Prostate gland (tissue), 2 donors: ENCODE results near the gene NCOR1. TPM values are rescaled to one million over a fixed set of nuclear protein-coding genes. Genes with fewer than 3 reads are reported as not detected.

ENCODE experiments used
- DNase-seq: peaks from one replicate; pipeline ENCODE4 v3.0.0-alpha.2; 2019; ENCODE audit warnings: low spot score
- H3K27ac ChIP-seq, 2 donors: fragments of 200-600 bp; sonication (generic); 2 replicates each; pipeline ENCODE4 v1.5.1; 2017 to 2019
- H3K27me3 ChIP-seq: fragments of 200-600 bp; sonication (generic); replicated peaks from 2 replicates; pipeline ENCODE4 v1.5.1; 2019; ENCODE audit not compliant: insufficient read depth
- H3K36me3 ChIP-seq, 2 donors: fragments of 200-600 bp; sonication (generic); 1 replicate in 1 of 2; 2 replicates in 1 of 2; pipeline versions ENCODE4 v1.5.1 to v1.8.1; 2017 to 2019
- H3K4me1 ChIP-seq: fragments of 200-600 bp; sonication (generic); replicated peaks from 2 replicates; pipeline ENCODE4 v1.5.1; 2019
- H3K4me3 ChIP-seq, 2 donors: fragments of 200-600 bp; sonication (generic); 2 replicates each; pipeline ENCODE4 v1.5.1; 2017 to 2019
- H3K9me3 ChIP-seq: fragments of 200-600 bp; sonication (generic); 2 replicates; pipeline ENCODE4 v1.5.1; 2017
- POLR2A ChIP-seq: fragments of 450-650 bp; IDR thresholded peaks from one replicate; pipeline ENCODE4 v1.6.1; 2016; ENCODE audit warnings: antibody characterized with exemption, mild to moderate bottlenecking
- POLR2AphosphoS5 ChIP-seq: sonication (generic); formaldehyde crosslinking; IDR thresholded peaks from one replicate; pipeline ENCODE4 v1.6.1; 2017; ENCODE audit warnings: antibody characterized with exemption
- WGBS: methylation state at CpG from one replicate; pipeline ENCODE4 v1.1.5; 2018; 5-methylcytosine and 5-hydroxymethylcytosine counted together
- intact Hi-C: fragments of 100-400 bp; cut with DNase I; formaldehyde crosslinking; loops from one replicate; pipeline ENCODE4 v1.14.2; 2022
- total RNA-seq, 2 donors: library from RNA; depleted of rRNA; stranded (reverse); fragments of >200 nt; gene quantifications; one replicate each; pipeline ENCODE4 v1.1.0, GENCODE V29; 2016
- TF ChIP-seq, protein P1 (sequence below), 4 experiments: fragments of 200-600 bp in 2 of 4; fragments of 450-650 bp in 2 of 4; sonication (generic) in 2 of 4; IDR thresholded peaks; 1 replicate in 3 of 4; 2 replicates in 1 of 4; pipeline ENCODE4 v1.5.1; 2016 to 2019; ENCODE audit warnings: antibody characterized with exemption in 4 of 4, mild to moderate bottlenecking in 2 of 4, moderate library complexity in 2 of 4

Gene NCOR1
- total RNA-seq, 2 donors from 2014 or later = 123 to 209 TPM

GRCh38 chr17:16052486-16052885, 162.8 kb downstream of the NCOR1 start:
- H3K4me3 ChIP-seq = no peak overlapping the region
- H3K9me3 ChIP-seq = no peaks in the 10 kb centered on the region
- no peaks in the 10 kb centered on the region for H3K4me1 ChIP-seq
- DNase-seq = no peak
- no peaks in the 10 kb centered on the region for H3K36me3 ChIP-seq
- no peak for TF ChIP-seq POLR2AphosphoS5
- TF ChIP-seq POLR2A = no peak
- WGBS = 83% methylated on average over 1 of the region's 1 CpG
- intact Hi-C loops = no loop called here
- no peaks in the 10 kb centered on the region for H3K27me3 ChIP-seq
- H3K27ac ChIP-seq = no peak overlapping the region

DNA sequence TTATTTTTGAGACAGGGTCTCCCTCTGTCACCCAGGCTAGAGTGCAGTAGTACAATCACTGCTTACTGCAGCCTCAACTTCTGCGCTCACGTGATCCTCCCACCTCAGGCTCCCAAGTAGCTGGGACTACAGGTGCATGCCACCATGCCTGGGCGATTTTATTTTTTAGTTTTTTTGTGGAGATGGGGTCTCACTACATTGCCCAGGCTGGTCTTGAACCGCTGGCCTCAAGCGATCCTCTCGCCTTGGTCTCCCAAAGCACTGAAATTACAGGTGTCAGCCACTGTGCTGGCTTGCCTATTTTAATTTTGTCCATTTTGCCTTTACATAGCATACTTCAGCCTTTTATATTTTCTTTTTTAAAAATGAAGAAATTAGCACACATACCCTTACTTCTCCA, 164.5 kb downstream of the NCOR1 start:
- no peaks in the 10 kb centered on the region for H3K4me1 ChIP-seq
- intact Hi-C loops = no loop called here
- no peak overlapping the region for H3K27ac ChIP-seq
- H3K4me3 ChIP-seq = no peak overlapping the region
- TF ChIP-seq POLR2A (no peak), POLR2AphosphoS5 (no peak)
- TF ChIP-seq, protein P1, sequence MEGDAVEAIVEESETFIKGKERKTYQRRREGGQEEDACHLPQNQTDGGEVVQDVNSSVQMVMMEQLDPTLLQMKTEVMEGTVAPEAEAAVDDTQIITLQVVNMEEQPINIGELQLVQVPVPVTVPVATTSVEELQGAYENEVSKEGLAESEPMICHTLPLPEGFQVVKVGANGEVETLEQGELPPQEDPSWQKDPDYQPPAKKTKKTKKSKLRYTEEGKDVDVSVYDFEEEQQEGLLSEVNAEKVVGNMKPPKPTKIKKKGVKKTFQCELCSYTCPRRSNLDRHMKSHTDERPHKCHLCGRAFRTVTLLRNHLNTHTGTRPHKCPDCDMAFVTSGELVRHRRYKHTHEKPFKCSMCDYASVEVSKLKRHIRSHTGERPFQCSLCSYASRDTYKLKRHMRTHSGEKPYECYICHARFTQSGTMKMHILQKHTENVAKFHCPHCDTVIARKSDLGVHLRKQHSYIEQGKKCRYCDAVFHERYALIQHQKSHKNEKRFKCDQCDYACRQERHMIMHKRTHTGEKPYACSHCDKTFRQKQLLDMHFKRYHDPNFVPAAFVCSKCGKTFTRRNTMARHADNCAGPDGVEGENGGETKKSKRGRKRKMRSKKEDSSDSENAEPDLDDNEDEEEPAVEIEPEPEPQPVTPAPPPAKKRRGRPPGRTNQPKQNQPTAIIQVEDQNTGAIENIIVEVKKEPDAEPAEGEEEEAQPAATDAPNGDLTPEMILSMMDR (IDR thresholded peaks at IDR 0.05) = no peak
- no peaks in the 10 kb centered on the region for H3K27me3 ChIP-seq
- no peak for DNase-seq
- 98% methylated on average over 6 of the region's 6 CpGs for WGBS
- H3K36me3 ChIP-seq = no peaks in the 10 kb centered on the region
- no peaks in the 10 kb centered on the region for H3K9me3 ChIP-seq

DNA sequence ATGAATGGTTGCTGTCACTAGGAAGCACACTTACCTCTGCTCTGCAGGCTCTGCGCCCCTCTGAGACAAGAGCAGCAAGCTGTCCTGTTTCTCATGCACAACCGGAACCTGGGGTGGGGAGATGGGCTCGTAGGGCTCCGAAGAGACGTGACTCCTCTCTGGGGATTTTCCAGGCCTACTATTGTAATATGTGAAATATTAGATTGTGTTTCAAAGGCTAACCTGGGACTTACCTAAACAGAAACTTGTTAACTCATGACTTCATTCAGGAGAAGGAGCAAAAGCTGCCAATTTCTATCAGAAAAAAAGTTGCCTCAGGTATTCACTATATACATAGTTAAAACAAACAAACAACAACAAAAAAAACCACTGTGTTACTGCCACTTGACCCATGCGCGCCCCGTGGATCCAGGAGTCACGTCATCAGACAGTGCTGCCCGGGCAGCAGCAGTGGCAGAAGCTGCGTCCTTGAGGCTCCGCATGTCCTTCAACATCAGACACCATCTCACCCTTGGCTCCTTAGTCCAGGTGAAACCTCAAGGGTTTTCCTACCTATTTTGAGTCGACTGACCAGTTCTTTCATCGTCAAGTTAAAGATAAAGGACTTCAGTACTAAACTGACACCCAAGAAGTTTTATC, 166.4 kb downstream of the NCOR1 start:
- Histone ChIP-seq H3K27ac (no peak overlapping the region), H3K36me3 (no peaks in the 10 kb centered on the region), H3K27me3 (no peaks in the 10 kb centered on the region), H3K4me3 (no peak overlapping the region), H3K4me1 (no peaks in the 10 kb centered on the region), H3K9me3 (no peaks in the 10 kb centered on the region)
- DNase-seq = no peak
- WGBS = 71% methylated on average over 14 of the region's 14 CpGs
- intact Hi-C loops = no loop called here
- TF ChIP-seq, protein P1 (IDR thresholded peaks at IDR 0.05) = no peak
- TF ChIP-seq POLR2AphosphoS5 = no peak
- TF ChIP-seq POLR2A = no peak

DNA sequence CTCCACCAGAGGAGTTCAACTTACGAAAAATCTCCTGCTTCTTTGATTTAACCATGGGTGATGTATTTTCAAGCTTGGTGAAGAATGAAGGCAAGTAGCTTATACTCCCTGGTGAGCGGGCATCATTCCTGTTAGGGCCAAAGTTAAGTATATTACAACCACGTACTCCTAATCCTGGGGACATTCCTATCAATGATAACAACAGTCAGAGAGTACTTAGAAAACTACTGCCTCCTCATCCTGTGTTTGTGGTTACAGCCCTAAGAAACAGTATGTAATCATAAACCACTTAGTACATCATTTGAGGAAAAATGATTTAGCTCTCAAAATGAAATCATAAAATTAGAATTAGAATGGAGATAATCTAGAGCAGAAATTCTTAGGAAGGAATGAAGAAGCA, 168.4 kb downstream of the NCOR1 start:
- TF ChIP-seq POLR2A (no peak), POLR2AphosphoS5 (no peak)
- TF ChIP-seq, protein P1 (IDR thresholded peaks at IDR 0.05) = no peak
- Histone ChIP-seq H3K9me3 (no peaks in the 10 kb centered on the region), H3K4me3 (no peak overlapping the region), H3K27me3 (no peaks in the 10 kb centered on the region), H3K27ac (no peak overlapping the region), H3K4me1 (no peaks in the 10 kb centered on the region), H3K36me3 (no peaks in the 10 kb centered on the region)
- intact Hi-C loops = no loop called here
- 94% methylated on average over 3 of the region's 3 CpGs for WGBS
- DNase-seq = no peak

GRCh38 chr17:16044487-16044886, 170.8 kb downstream of the NCOR1 start:
- intact Hi-C loops = no loop called here
- Histone ChIP-seq H3K4me3 (no peak overlapping the region), H3K4me1 (no peaks in the 10 kb centered on the region), H3K9me3 (no peaks in the 10 kb centered on the region), H3K27me3 (no peaks in the 10 kb centered on the region), H3K27ac (no peak overlapping the region), H3K36me3 (no peaks in the 10 kb centered on the region)
- 83% methylated on average over 10 of the region's 10 CpGs for WGBS
- no peak for DNase-seq
- TF ChIP-seq POLR2A (no peak), POLR2AphosphoS5 (no peak)
- TF ChIP-seq, protein P1 (IDR thresholded peaks at IDR 0.05) = no peak
